Kidney epithelial cell (primary cell): ENCODE measurements around the gene ASIP. TPM values are rescaled to one million over a fixed set of nuclear protein-coding genes. Genes with fewer than 3 reads are reported as not detected.
"Not testable (repeated sequence)": the region's sequence is repeated elsewhere in the genome, so short reads cannot be mapped to it uniquely, and the experiment has no call there.

ENCODE experiments used
- DNase-seq: peaks from one replicate; pipeline ENCODE4 v3.0.0-alpha.2; 2010; ENCODE audit warnings: low read depth
- H3K27me3 ChIP-seq: 2 replicates; pipeline ENCODE4 v1.6.0; 2011; ENCODE audit warnings: low read length; ENCODE audit not compliant: control insufficient read depth, insufficient read depth
- H3K36me3 ChIP-seq: 2 replicates; pipeline ENCODE4 v1.5.1; 2011; ENCODE audit warnings: low read length; ENCODE audit not compliant: control insufficient read depth, insufficient read depth
- H3K4me3 ChIP-seq: 2 replicates; pipeline ENCODE4 v1.5.1; 2011; ENCODE audit warnings: low read depth, mild to moderate bottlenecking, control low read depth, low read length
- total RNA-seq: library from RNA; depleted of rRNA; stranded (reverse); fragments of >200 nt; gene quantifications from 2 replicates; pipeline ENCODE4 v1.2.3, GENCODE V29; 2015
- TF ChIP-seq, protein P1 (sequence below): IDR thresholded peaks from 2 replicates; pipeline ENCODE4 v1.5.1; 2011; ENCODE audit warnings: mild to moderate bottlenecking, moderate library complexity, low read length, control low read depth, inconsistent platforms; ENCODE audit not compliant: insufficient read depth, poor library complexity, severe bottlenecking

ASIP gene
- total RNA-seq, 1 donor from 2014 or later, result not detected

- Histone ChIP-seq H3K4me3 (no peak overlapping the region), H3K36me3 (peaks cover 5% of the 10 kb centered on the region), H3K27me3 (no peaks in the 10 kb centered on the region)
- TF ChIP-seq, protein P1, sequence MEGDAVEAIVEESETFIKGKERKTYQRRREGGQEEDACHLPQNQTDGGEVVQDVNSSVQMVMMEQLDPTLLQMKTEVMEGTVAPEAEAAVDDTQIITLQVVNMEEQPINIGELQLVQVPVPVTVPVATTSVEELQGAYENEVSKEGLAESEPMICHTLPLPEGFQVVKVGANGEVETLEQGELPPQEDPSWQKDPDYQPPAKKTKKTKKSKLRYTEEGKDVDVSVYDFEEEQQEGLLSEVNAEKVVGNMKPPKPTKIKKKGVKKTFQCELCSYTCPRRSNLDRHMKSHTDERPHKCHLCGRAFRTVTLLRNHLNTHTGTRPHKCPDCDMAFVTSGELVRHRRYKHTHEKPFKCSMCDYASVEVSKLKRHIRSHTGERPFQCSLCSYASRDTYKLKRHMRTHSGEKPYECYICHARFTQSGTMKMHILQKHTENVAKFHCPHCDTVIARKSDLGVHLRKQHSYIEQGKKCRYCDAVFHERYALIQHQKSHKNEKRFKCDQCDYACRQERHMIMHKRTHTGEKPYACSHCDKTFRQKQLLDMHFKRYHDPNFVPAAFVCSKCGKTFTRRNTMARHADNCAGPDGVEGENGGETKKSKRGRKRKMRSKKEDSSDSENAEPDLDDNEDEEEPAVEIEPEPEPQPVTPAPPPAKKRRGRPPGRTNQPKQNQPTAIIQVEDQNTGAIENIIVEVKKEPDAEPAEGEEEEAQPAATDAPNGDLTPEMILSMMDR, result no peak
- no peak for DNase-seq
Measured at GRCh38 chr20:34282041-34282440, 40.8 kb downstream of the ASIP start.

DNA sequence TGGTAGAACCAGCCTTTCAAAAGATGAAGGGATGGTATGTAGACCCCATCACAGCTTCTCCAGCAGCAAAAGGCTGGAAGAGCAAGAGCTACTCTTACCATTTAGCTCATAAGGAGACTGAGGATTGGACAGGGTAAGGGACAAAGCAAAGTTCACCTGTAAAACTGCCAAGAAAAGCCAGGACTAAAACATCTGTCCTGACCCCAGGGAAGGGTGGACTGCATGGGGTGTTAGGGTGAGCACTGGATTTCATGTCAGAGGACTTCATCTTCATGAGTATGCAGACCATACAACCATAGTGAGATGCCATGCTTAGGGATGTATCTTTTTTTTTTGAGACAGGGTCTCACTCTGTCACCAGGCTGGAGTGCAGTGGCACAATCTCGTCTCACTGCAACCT lies 42.6 kb downstream of the ASIP start:
- Histone ChIP-seq H3K4me3 (no peak overlapping the region), H3K36me3 (peaks cover 5% of the 10 kb centered on the region), H3K27me3 (no peaks in the 10 kb centered on the region)
- TF ChIP-seq, protein P1, result no peak
- no peak for DNase-seq

DNA sequence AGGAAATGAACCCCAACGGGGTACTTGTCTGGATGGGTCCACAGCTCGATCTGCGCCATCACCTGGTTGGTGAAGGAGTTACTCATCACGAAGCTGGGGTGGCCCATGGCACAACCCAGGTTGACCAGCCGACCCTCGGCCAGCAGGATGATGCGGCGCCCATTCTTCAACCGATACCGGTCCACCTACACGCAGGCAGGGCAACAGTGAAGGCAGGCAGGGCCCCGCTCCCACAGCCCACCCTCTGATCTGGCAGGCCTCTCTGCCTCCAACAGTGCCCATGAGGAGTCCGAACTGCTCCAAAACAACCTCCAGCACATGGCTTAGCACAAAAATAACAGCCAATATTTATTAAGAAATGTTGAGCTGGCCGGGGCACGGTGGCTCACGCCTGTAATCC lies 44.2 kb downstream of the ASIP start:
- Histone ChIP-seq H3K4me3 (no peak overlapping the region), H3K27me3 (no peaks in the 10 kb centered on the region), H3K36me3 (peaks cover 5% of the 10 kb centered on the region)
- TF ChIP-seq, protein P1, result no peak
- no peak for DNase-seq

DNA sequence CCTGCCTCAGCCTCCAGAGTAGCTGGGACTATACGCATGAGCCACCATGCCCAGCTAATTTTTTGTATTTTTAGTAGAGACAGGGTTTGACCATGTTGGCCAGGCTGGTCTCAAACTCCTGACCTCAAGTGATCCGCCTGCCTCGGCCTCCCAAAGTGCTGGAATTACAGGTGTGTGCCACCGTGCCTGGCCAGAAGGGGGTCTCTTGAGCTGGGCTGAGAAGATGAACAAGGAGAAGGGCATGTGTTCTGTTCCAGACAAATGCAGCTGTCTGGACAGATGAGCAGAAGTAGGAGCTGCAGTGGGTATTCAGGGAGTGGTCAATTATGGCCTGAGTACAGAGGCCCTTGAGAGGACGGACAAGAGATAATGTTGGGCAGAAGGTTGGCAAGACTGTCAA lies 46.3 kb downstream of the ASIP start:
- not testable (repeated sequence) for H3K4me3 ChIP-seq, H3K36me3 ChIP-seq, DNase-seq, H3K27me3 ChIP-seq

DNA sequence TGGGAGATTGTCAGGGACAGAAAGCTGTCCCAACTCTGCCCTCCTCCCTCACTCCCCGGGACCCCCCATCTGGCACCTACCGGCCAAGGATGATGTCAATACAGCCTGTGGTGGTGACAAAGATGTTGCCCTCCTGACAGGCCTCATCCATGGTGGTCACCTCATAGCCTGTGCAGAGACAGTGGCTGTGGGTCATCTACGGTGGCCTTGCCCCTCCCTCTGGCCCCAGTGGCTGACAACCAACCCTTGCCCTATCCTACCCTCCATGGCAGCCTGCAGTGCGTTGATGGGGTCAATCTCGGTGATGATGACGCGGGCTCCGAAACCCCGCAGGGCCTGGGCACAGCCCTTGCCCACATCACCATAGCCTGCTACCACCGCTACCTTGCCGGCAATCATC lies 49.2 kb downstream of the ASIP start:
- TF ChIP-seq, protein P1, result no peak
- no peaks in the 10 kb centered on the region for H3K27me3 ChIP-seq
- no peaks in the 10 kb centered on the region for H3K36me3 ChIP-seq
- no peak overlapping the region for H3K4me3 ChIP-seq
- no peak for DNase-seq

DNA sequence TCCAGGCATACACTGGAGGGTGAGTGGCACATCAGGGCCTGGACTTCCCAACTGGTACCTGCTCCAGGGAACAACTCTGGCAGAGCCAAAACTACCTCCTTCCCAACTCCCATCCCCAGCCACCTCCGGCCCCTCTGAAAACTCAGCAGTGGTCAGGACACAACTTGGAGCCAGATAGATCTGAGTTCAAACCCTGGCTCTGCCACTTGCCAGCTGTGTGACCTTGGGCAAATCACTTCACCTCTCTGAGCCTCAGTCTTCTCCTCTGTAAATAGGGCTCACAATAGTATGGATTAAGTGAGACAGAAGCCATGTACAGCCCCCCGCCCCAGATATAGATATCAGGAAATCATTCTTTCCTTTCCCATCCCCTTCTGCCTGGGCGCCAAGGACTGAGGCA lies 51.3 kb downstream of the ASIP start:
- TF ChIP-seq, protein P1, result no peak
- DNase-seq, result no peak
- no peaks in the 10 kb centered on the region for H3K36me3 ChIP-seq
- H3K4me3 ChIP-seq, result no peak overlapping the region
- no peaks in the 10 kb centered on the region for H3K27me3 ChIP-seq
